HG03025 (cell line): ENCODE data around the gene ASIC1.

Source experiments
- ATAC-seq: cut with Tn5 transposase; IDR thresholded peaks from one replicate; pipeline ENCODE4 v1.9.1; 2021; ENCODE audit warnings: mild to moderate bottlenecking, moderate library complexity; ENCODE audit not compliant: unreplicated experiment, low FRiP score

The ASIC1 gene

DNA sequence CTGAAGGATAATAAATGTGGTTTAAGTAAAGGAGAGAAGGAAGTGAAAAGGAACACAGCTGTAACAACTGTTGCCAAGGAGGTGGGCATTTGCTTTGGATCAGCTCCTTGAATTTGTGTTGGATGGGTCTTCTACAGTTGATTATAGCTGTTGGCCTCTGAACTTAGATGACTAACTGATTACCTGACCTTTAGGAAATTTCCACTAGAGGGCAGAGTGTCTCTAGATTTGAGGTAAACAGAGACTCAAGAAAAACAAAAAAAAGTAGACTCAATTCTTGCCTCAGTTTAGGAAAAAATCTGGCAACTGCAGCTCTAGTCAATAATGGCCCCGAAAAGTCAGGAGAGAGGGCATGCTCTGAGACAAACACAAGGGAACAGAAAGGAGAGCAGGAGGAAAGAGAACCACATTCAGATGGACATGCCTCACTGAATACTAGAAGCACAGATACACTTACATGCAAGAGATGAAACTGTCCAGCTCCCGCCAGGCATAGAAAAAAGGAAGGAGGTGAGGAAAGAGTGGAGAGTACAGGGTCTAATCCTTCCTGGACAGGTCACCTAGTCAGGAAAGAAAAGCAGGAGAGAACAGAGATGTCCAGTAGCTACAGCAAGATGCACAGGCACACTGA, 75.2 kb downstream of the ASIC1 start:
- ATAC-seq: no peak
